HL-60 (cell line): Measurements from ENCODE around the gene GIMAP5.

Experiments used
- DNase-seq, 2 experiments: peaks; one replicate each; pipeline ENCODE4 v3.0.0-alpha.2; 2010 to 2020; ENCODE audit warnings: low read depth in 1 of 2, low spot score in 1 of 2
- H3K27ac ChIP-seq: fragments of 250-450 bp; sonication (Bioruptor Pico); replicated peaks from 2 replicates; pipeline ENCODE4 v1.5.1; 2020; ENCODE audit warnings: mild to moderate bottlenecking, moderate library complexity
- H3K27me3 ChIP-seq: fragments of 250-450 bp; sonication (Bioruptor Pico); 2 replicates; pipeline ENCODE4 v1.5.1; 2021; ENCODE audit warnings: mild to moderate bottlenecking, moderate library complexity; ENCODE audit not compliant: insufficient read depth, poor library complexity, severe bottlenecking
- H3K4me3 ChIP-seq: replicated peaks from 2 replicates; pipeline ENCODE4 v1.5.1; 2011; ENCODE audit warnings: mild to moderate bottlenecking, control low read depth, low read length; ENCODE audit not compliant: insufficient read depth
- GABPA ChIP-seq: IDR thresholded peaks from 2 replicates; pipeline ENCODE4 v1.6.1; 2012; ENCODE audit warnings: low read depth
- POLR2AphosphoS5 ChIP-seq: IDR thresholded peaks from 2 replicates; pipeline ENCODE4 v1.6.1; 2012; ENCODE audit warnings: low read depth
- SPI1 ChIP-seq: IDR thresholded peaks from 2 replicates; pipeline ENCODE4 v1.6.1; 2012; ENCODE audit warnings: low read depth, mild to moderate bottlenecking, borderline replicate concordance
- TF ChIP-seq, protein P1 (sequence below): IDR thresholded peaks from one replicate; pipeline ENCODE4 v1.5.1; 2011; ENCODE audit warnings: low read length, control low read depth, inconsistent platforms; ENCODE audit not compliant: insufficient read depth
- TF ChIP-seq, protein P2 (sequence below): IDR thresholded peaks from 2 replicates; pipeline ENCODE4 v1.6.1; 2012; ENCODE audit warnings: low read depth; ENCODE audit not compliant: insufficient replicate concordance

The GIMAP5 gene

DNA sequence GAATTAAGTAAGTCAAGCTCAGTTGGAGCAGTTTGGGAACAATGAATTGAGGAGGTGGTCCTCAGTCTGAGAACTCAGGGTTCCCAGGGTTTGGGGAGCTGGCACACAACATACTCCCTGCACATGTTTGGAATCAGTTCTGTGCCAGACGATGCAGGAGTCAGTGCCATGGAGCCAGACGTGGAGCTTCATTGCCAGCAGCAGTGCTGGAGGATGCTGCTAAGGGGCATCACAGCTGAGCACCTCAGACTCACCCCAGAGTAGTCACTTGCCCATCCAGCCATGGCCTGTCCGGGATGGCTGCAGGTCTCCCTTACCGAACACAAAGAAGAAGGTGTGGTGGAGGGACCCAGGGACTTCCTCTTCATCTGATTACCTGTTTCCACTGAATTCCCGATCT lies 7.9 kb downstream of the GIMAP5 start:
- no peak for DNase-seq
- TF ChIP-seq GABPA (no peak), POLR2AphosphoS5 (no peak), SPI1 (0 out of 2 replicates have a peak, but pooled peaks have one; percentile 6)
- TF ChIP-seq, protein P1, sequence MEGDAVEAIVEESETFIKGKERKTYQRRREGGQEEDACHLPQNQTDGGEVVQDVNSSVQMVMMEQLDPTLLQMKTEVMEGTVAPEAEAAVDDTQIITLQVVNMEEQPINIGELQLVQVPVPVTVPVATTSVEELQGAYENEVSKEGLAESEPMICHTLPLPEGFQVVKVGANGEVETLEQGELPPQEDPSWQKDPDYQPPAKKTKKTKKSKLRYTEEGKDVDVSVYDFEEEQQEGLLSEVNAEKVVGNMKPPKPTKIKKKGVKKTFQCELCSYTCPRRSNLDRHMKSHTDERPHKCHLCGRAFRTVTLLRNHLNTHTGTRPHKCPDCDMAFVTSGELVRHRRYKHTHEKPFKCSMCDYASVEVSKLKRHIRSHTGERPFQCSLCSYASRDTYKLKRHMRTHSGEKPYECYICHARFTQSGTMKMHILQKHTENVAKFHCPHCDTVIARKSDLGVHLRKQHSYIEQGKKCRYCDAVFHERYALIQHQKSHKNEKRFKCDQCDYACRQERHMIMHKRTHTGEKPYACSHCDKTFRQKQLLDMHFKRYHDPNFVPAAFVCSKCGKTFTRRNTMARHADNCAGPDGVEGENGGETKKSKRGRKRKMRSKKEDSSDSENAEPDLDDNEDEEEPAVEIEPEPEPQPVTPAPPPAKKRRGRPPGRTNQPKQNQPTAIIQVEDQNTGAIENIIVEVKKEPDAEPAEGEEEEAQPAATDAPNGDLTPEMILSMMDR, result no peak
- TF ChIP-seq, protein P2, sequence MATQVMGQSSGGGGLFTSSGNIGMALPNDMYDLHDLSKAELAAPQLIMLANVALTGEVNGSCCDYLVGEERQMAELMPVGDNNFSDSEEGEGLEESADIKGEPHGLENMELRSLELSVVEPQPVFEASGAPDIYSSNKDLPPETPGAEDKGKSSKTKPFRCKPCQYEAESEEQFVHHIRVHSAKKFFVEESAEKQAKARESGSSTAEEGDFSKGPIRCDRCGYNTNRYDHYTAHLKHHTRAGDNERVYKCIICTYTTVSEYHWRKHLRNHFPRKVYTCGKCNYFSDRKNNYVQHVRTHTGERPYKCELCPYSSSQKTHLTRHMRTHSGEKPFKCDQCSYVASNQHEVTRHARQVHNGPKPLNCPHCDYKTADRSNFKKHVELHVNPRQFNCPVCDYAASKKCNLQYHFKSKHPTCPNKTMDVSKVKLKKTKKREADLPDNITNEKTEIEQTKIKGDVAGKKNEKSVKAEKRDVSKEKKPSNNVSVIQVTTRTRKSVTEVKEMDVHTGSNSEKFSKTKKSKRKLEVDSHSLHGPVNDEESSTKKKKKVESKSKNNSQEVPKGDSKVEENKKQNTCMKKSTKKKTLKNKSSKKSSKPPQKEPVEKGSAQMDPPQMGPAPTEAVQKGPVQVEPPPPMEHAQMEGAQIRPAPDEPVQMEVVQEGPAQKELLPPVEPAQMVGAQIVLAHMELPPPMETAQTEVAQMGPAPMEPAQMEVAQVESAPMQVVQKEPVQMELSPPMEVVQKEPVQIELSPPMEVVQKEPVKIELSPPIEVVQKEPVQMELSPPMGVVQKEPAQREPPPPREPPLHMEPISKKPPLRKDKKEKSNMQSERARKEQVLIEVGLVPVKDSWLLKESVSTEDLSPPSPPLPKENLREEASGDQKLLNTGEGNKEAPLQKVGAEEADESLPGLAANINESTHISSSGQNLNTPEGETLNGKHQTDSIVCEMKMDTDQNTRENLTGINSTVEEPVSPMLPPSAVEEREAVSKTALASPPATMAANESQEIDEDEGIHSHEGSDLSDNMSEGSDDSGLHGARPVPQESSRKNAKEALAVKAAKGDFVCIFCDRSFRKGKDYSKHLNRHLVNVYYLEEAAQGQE, result no peak
- Histone ChIP-seq H3K27ac (no peak overlapping the region), H3K4me3 (no peak overlapping the region), H3K27me3 (no peaks in the 10 kb centered on the region)

DNA sequence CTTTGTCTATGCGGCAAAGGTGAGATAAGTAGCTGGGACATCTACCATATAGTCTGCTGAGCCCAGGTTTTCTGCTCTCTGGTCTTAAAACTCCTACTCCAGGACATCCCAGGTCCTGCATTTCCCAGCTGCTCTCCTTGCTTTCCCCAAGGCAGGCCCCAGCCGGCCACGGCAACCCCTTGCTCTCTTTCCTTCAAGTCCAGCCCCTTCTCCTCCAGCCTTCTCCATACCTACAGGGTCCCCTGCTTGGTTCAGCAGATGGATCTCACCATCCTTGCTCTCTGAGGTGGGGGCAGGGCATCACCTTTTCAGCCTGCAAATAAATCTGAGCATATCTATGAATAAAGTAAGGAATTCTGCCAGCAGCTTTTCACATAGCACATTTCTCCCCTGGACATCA lies 8.7 kb downstream of the GIMAP5 start:
- Histone ChIP-seq H3K27me3 (no peaks in the 10 kb centered on the region), H3K27ac (no peak overlapping the region), H3K4me3 (no peak overlapping the region)
- TF ChIP-seq, protein P1, result no peak
- TF ChIP-seq SPI1 (no peak), POLR2AphosphoS5 (no peak), GABPA (no peak)
- TF ChIP-seq, protein P2, result no peak
- DNase-seq, result no peak

DNA sequence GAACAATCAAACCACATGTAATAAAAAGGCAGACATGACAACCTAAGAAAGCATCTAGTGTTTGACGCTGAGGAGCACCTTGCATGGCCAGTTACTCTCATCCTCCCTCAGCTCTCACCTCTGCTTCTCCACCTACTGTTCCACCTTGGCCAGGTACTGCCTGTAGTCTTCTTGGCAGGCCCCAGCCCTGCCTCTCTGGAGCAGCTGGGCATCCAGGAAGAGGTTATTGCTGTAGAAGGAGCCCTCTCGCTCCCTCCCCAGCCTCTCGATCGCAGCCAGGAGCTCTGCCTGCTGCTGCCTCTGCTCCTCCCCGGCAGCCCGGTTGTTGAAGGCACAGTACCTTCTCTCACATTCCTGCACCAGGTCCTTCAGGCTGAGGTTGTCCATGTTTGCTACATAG lies 9.7 kb downstream of the GIMAP5 start:
- TF ChIP-seq SPI1 (no peak), GABPA (no peak), POLR2AphosphoS5 (no peak)
- TF ChIP-seq, protein P2, result no peak
- TF ChIP-seq, protein P1, result no peak
- Histone ChIP-seq H3K27ac (no peak overlapping the region), H3K27me3 (no peaks in the 10 kb centered on the region), H3K4me3 (no peak overlapping the region)
- DNase-seq, result no peak
